NCI-H345 treated with DMSO at 0.1 percent for 48 hours (cell line): ENCODE results near the gene FAM168B.

Experiments used
- DNase-seq: peaks from one replicate; lab custom pipeline; 2025; ENCODE audit not compliant: unreplicated experiment; lab: John Stamatoyannopoulos, UW

Gene FAM168B

GRCh38 chr2:131027566-131028528 is 65.4 kb downstream of the FAM168B start:
- DNase-seq: no peak

GRCh38 chr2:131026919-131027318 is 66.3 kb downstream of the FAM168B start:
- DNase-seq: no peak

- no peak for DNase-seq
Measured at GRCh38 chr2:131023758-131024157, 69.5 kb downstream of the FAM168B start.

- DNase-seq: no peak
Measured at GRCh38 chr2:131022731-131023130, 70.5 kb downstream of the FAM168B start.

GRCh38 chr2:131016826-131017741 is 76.2 kb downstream of the FAM168B start:
- DNase-seq: no peak

- no peak for DNase-seq
Measured at GRCh38 chr2:131015764-131016163, 77.5 kb downstream of the FAM168B start.

GRCh38 chr2:131014141-131014540 is 79.1 kb downstream of the FAM168B start:
- no peak for DNase-seq

- no peak for DNase-seq
Measured at GRCh38 chr2:131011486-131011885, 81.8 kb downstream of the FAM168B start.

- no peak for DNase-seq
Measured at GRCh38 chr2:131010566-131010965, 82.7 kb downstream of the FAM168B start.

GRCh38 chr2:131009713-131010475 is 83.4 kb downstream of the FAM168B start:
- no peak for DNase-seq

- no peak for DNase-seq
Measured at GRCh38 chr2:131008967-131009366, 84.3 kb downstream of the FAM168B start.

GRCh38 chr2:131006561-131006960 is 86.7 kb downstream of the FAM168B start:
- no peak for DNase-seq

GRCh38 chr2:131005216-131005935 is 87.9 kb downstream of the FAM168B start:
- DNase-seq: no peak

GRCh38 chr2:131004446-131005209 is 88.6 kb downstream of the FAM168B start:
- DNase-seq: no peak

- DNase-seq: no peak
Measured at GRCh38 chr2:130998561-130998960, 94.7 kb downstream of the FAM168B start.
